Psoas muscle (tissue), 8 donors: ENCODE data around the gene SMARCA2. TPM values are rescaled to one million over a fixed set of nuclear protein-coding genes. Genes with fewer than 3 reads are reported as not detected.

ENCODE experiments used
- ATAC-seq, 4 donors: fragments of 200-7000 bp; cut with Tn5 transposase; one replicate each; pipeline ENCODE4 v1.9.1; 2020; ENCODE audit warnings: moderate library complexity in 3 of 4, mild to moderate bottlenecking in 2 of 4
- DNase-seq, 2 donors: peaks; one replicate each; pipeline ENCODE4 v3.0.0-alpha.2; 2020
- H3K27ac ChIP-seq: fragments of 200-600 bp; one replicate; pipeline ENCODE4 v1.8.0; 2022
- H3K27me3 ChIP-seq, 3 donors: fragments of 200-600 bp in 1 of 3; one replicate each; pipeline versions ENCODE4 v1.6.1 to v1.8.0; 2013 to 2022; ENCODE audit warnings: low read length in 2 of 3, mild to moderate bottlenecking in 2 of 3, moderate library complexity in 1 of 3; ENCODE audit not compliant: insufficient read depth in 3 of 3
- H3K36me3 ChIP-seq, 2 donors: fragments of 200-600 bp in 1 of 2; one replicate each; pipeline versions ENCODE4 v1.6.1 to v1.8.0; 2013 to 2022; ENCODE audit warnings: low read depth in 1 of 2, mild to moderate bottlenecking in 1 of 2, moderate library complexity in 1 of 2; ENCODE audit not compliant: insufficient read depth in 1 of 2
- H3K4me1 ChIP-seq: fragments of 200-600 bp; one replicate; pipeline ENCODE4 v1.8.0; 2022
- H3K4me3 ChIP-seq: fragments of 200-600 bp; one replicate; pipeline ENCODE4 v1.8.0; 2022; ENCODE audit warnings: mild to moderate bottlenecking
- H3K9me3 ChIP-seq: fragments of 200-600 bp; one replicate; pipeline ENCODE4 v1.8.0; 2022
- WGBS, 3 donors: extraction: QIAGEN DNeasy Blood & Tissue Kit; methylation state at CpG; one replicate each; pipeline versions ENCODE4 v1.1.6 to v1.1.7; 2013; 5-methylcytosine and 5-hydroxymethylcytosine counted together
- intact Hi-C, 2 donors: fragments of 100-400 bp; cut with DNase I; formaldehyde crosslinking; loops; one replicate each; pipeline versions ENCODE4 v1.11.0 to v1.14.2; 2022
- long read RNA-seq, 2 donors: library from polyadenylated mRNA; unstranded; transcript quantifications; one replicate each; pipeline ENCODE4 v2.0.0, GENCODE V29; 2021
- polyA plus RNA-seq, 3 donors: library from polyadenylated mRNA; stranded (reverse); fragments of 200-250 nt; gene quantifications; one replicate each; pipeline ENCODE4 v1.2.3, GENCODE V29; 2013
- total RNA-seq, 4 donors: library from RNA; stranded (reverse); fragmentation: NEBNext Ultra II Directional in 2 of 4; extraction: Animal tissue kit (Norgen Biotek cat#: 25700) in 2 of 4; gene quantifications; one replicate each; pipeline versions ENCODE4 v1.2.1 to v1.2.4, GENCODE V29; 2021 to 2023
- TF ChIP-seq, protein P1 (sequence below): fragments of 200-600 bp; IDR thresholded peaks from one replicate; pipeline ENCODE4 v1.8.0; 2022; ENCODE audit warnings: antibody characterized with exemption
- donor health status: healthy with polysubstance abuse.
- donor health status: DM: no; HTN: no; CAD: no; lungs with moderate emphysema.
- donor health status: Bipolar disorder and iron deficiency.
- donor health status: healthy.
- donor health status: DM: yes; HTN: yes; CAD: no.
- donor health status: DM: no; HTN: no; CAD: no.
- donor health status: DM: no; HTN: no; CAD: no.
- donor health status: DM: yes; HTN: yes; CAD: no.

The SMARCA2 gene
- 10 to 100 TPM; 62.2 to 97.2 (median 80.6) TPM for total RNA-seq
- polyA plus RNA-seq, result 10 to 100 TPM; 13.8 to 73.3 (median 26.5) TPM
- long read RNA-seq, donor 1, partial matches to known transcripts, result 34 of 43 reads
- long read RNA-seq, donor 1, other reads (novel, unspliced or antisense), result 9 of 43 reads
- long read RNA-seq, donor 2, full-length matches to known transcripts, result 7 of 45 reads
- long read RNA-seq, donor 2, partial matches to known transcripts, result 28 of 45 reads
- long read RNA-seq, donor 2, other reads (novel, unspliced or antisense), result 10 of 45 reads

DNA sequence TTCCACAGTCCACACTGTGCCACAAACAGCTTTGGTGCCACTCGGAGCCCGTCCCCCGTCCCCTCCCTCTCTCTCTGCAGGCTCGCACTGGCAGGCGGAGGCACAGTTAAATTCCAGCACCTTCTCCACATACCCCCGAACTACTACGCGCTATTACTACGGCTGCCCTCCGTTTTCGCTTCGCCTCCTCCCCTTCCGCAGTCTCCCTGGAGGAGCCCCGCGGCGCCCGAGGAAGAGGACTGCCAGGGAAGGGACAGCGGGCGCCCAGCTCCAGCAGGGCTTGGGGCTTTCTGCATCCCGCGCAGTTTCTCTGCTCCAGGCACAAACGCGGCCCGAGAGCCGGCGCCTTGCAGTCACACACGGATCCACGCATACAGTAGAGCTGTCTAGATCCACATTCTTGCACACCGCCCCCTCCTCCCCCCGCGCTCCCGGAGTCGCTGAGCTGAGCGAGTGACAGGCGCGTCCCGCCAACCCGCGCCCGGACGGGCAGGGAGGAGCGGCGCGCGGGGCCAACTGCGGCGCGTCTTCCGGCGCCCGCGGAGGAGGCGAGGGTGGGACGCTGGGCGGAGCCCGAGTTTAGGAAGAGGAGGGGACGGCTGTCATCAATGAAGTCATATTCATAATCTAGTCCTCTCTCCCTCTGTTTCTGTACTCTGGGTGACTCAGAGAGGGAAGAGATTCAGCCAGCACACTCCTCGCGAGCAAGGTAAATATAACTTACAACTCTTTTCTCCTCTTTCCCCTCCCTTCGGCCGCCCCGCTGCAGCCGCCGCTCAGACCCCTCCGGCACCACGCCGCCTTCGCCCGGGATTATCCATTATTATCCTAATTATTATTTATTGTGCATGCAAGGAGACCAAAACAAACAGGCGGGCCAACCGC is at the start of gene SMARCA2:
TSS of gene SMARCA2 (plus strand) at position 652 of the 885 bp plus-strand sequence. CDS start 13,676 bp downstream, outside the sequence.
- intact Hi-C loops, result loop anchor here in 1 of 2 donors (5.0 to 10.0 kb wide), 4 partner anchors 70 to 970 kb away; partner anchors contain the start of gene PUM3
- peaks cover 27% of the 10 kb centered on the region for H3K4me1 ChIP-seq

DNA sequence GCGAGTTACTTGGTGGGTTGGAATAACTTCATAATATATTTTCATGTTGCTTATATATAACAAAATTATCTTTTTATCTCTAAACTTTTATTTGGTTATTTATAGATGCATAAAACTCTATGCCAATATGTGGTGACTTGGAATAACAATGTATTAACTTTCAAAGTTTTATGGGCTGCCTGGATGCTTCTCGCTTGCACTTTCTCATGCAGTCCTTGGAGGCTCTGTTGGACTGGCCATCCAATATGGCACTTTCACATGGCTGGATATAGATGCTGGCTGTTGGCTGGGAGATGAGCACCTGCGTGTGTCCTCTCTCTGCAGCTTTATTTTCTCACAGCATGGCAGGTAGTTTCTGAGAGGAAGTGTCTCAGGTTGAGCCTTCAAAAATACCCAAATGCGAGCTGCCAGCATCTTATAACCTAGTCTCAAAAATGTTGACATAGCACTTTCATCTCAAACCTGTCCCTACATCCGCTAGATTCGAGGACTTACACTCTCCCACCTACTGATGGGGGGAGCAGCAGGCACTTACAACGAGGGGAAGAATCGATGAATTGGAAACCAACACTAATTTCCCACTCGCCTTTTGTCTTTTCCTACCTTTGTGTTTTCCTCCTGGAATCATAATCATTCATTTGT is 48.3 kb upstream of the SMARCA2 start:
- H3K36me3 ChIP-seq, result no peaks in the 10 kb centered on the region
- TF ChIP-seq, protein P1, sequence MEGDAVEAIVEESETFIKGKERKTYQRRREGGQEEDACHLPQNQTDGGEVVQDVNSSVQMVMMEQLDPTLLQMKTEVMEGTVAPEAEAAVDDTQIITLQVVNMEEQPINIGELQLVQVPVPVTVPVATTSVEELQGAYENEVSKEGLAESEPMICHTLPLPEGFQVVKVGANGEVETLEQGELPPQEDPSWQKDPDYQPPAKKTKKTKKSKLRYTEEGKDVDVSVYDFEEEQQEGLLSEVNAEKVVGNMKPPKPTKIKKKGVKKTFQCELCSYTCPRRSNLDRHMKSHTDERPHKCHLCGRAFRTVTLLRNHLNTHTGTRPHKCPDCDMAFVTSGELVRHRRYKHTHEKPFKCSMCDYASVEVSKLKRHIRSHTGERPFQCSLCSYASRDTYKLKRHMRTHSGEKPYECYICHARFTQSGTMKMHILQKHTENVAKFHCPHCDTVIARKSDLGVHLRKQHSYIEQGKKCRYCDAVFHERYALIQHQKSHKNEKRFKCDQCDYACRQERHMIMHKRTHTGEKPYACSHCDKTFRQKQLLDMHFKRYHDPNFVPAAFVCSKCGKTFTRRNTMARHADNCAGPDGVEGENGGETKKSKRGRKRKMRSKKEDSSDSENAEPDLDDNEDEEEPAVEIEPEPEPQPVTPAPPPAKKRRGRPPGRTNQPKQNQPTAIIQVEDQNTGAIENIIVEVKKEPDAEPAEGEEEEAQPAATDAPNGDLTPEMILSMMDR, result no peak
- H3K27me3 ChIP-seq, result no peaks in the 10 kb centered on the region
- no peaks in the 10 kb centered on the region for H3K4me1 ChIP-seq
- ATAC-seq (no peak), DNase-seq (no peak)
- no peaks in the 10 kb centered on the region for H3K9me3 ChIP-seq
- H3K27ac ChIP-seq, result no peak overlapping the region
- no peak overlapping the region for H3K4me3 ChIP-seq
- intact Hi-C loops, result no loop called here
- WGBS, 3 donors, result 88 to 94% (median 94%) methylated on average over 9 of the region's 9 CpGs

More for the DNA sequence above, at the start of gene SMARCA2:
- WGBS, 3 donors, result 0% methylated on average over 58 to 71 of the region's 71 CpGs
- Histone ChIP-seq H3K27me3 (no peaks in the 10 kb centered on the region), H3K4me3 (peak within 1 kb of the TSS; percentile 95), H3K9me3 (no peaks in the 10 kb centered on the region), H3K27ac (peak within 1 kb of the TSS; percentile 99), H3K36me3 (no peaks in the 10 kb centered on the region)
- TF ChIP-seq, protein P1, result no peak
- ATAC-seq (peak; percentile 83 to 92 (median 86)), DNase-seq (peak; percentile 98 to 99)

DNA sequence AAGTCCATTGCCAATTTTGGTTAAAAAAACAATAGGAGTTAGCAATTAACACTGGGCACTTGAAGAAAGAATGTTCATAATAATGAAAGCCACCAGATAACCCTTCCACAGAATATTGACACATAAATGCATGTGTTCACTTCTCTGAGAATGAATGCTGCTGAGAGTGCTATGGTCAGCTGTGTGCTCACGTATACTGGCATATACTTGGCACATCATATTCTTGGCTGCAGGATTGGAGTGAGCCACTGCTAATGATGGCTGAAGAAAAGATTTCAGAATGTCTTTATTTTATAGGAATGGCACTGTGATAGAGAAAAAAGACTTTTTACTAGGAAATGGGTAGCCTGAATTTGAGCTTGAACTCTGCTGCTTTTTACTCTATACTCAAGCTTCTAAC is 46.0 kb upstream of the SMARCA2 start:
- ATAC-seq (no peak), DNase-seq (no peak)
- H3K4me3 ChIP-seq, result no peak overlapping the region
- TF ChIP-seq, protein P1, result no peak
- H3K36me3 ChIP-seq, result no peaks in the 10 kb centered on the region
- no peaks in the 10 kb centered on the region for H3K4me1 ChIP-seq
- no peaks in the 10 kb centered on the region for H3K9me3 ChIP-seq
- no peaks in the 10 kb centered on the region for H3K27me3 ChIP-seq
- intact Hi-C loops, result no loop called here
- 18 to 39% (median 21%) methylated on average over 1 of the region's 1 CpG for WGBS, 3 donors
- H3K27ac ChIP-seq, result no peak overlapping the region

DNA sequence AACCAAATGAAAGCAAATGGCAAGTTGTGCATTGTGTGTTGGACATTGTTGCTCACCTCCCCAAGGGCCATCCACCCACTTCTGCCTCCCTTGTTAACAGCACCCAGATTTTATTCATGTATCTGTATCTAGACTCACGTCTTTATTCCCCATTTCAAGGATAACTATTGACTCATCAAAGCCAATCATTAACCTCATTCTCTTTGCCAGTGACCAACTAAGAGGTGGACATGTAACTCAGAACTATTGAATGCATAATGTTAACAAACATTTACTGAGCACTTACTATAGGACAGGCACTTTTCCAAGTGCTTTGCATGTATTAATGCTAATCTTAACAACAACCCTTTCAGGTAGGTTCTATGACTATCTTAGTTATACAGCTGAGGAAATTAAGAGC is 45.2 kb upstream of the SMARCA2 start:
- H3K4me1 ChIP-seq, result no peaks in the 10 kb centered on the region
- H3K27me3 ChIP-seq, result no peaks in the 10 kb centered on the region
- no peak for ATAC-seq
- intact Hi-C loops, result no loop called here
- no peak overlapping the region for H3K4me3 ChIP-seq
- WGBS, 3 donors, result 77 to 84% (median 82%) methylated on average over 1 of the region's 1 CpG
- no peaks in the 10 kb centered on the region for H3K9me3 ChIP-seq
- no peak overlapping the region for H3K27ac ChIP-seq
- TF ChIP-seq, protein P1, result no peak
- no peaks in the 10 kb centered on the region for H3K36me3 ChIP-seq
- no peak for DNase-seq
